Fibroblast of villous mesenchyme (primary cell): ENCODE results near the gene BIVM. TPM values are rescaled to one million over a fixed set of nuclear protein-coding genes. Genes with fewer than 3 reads are reported as not detected.

Source experiments
- DNase-seq: peaks from one replicate; pipeline ENCODE4 v3.0.0-alpha.2; 2010; ENCODE audit warnings: low read depth
- H3K4me3 ChIP-seq: 2 replicates; pipeline ENCODE4 v1.5.1; 2011; ENCODE audit warnings: low read depth, mild to moderate bottlenecking, low read length
- CTCF ChIP-seq: IDR thresholded peaks from 2 replicates; pipeline ENCODE4 v1.5.1; 2012; ENCODE audit warnings: low read depth, mild to moderate bottlenecking, low read length; ENCODE audit not compliant: insufficient read depth
- total RNA-seq: library from RNA; depleted of rRNA; stranded (reverse); fragments of >200 nt; gene quantifications from 2 replicates; pipeline ENCODE4 v1.2.3, GENCODE V29; 2012

Gene BIVM
- total RNA-seq, 1 donor: 62.2 TPM

GRCh38 chr13:102863590-102863989, 64.7 kb downstream of the BIVM start:
- TF ChIP-seq CTCF: no peak
- DNase-seq: no peak
- no peak overlapping the region for H3K4me3 ChIP-seq

GRCh38 chr13:102868366-102868936, 69.5 kb downstream of the BIVM start:
- no peak for DNase-seq
- no peak overlapping the region for H3K4me3 ChIP-seq
- TF ChIP-seq CTCF: no peak

- no peak for TF ChIP-seq CTCF
- no peak for DNase-seq
Observed at GRCh38 chr13:102869948-102870676, 71.2 kb downstream of the BIVM start.

GRCh38 chr13:102870677-102871415, 71.9 kb downstream of the BIVM start:
- TF ChIP-seq CTCF: peak; percentile 74
- no peak overlapping the region for H3K4me3 ChIP-seq
- peak; percentile 64 for DNase-seq

More at GRCh38 chr13:102869948-102870676, 71.2 kb downstream of the BIVM start:
- no peak overlapping the region for H3K4me3 ChIP-seq

GRCh38 chr13:102872131-102872530, 73.2 kb downstream of the BIVM start:
- TF ChIP-seq CTCF: no peak
- DNase-seq: peak; percentile 12
- H3K4me3 ChIP-seq: no peak overlapping the region

GRCh38 chr13:102872531-102872930, 73.6 kb downstream of the BIVM start:
- no peak overlapping the region for H3K4me3 ChIP-seq
- DNase-seq: no peak
- no peak for TF ChIP-seq CTCF
